Muscle layer of colon (tissue), 2 donors: ENCODE measurements around the gene MACO1.

Source experiments
- H3K27ac ChIP-seq: one replicate; pipeline ENCODE4 v1.7.0; 2013; ENCODE audit warnings: low read depth, mild to moderate bottlenecking, low read length, moderate library complexity
- H3K27me3 ChIP-seq, 2 donors: one replicate each; pipeline ENCODE4 v1.7.0; 2013; ENCODE audit warnings: low read length in 2 of 2, mild to moderate bottlenecking in 2 of 2; ENCODE audit not compliant: insufficient read depth in 2 of 2, control insufficient read depth in 1 of 2
- H3K36me3 ChIP-seq: one replicate; pipeline ENCODE4 v1.7.0; 2013; ENCODE audit warnings: mild to moderate bottlenecking, low read length; ENCODE audit not compliant: insufficient read depth
- H3K4me1 ChIP-seq: one replicate; pipeline ENCODE4 v1.7.0; 2013; ENCODE audit warnings: mild to moderate bottlenecking, low read length; ENCODE audit not compliant: insufficient read depth
- H3K4me3 ChIP-seq, 2 donors: one replicate each; pipeline ENCODE4 v1.7.0; 2013; ENCODE audit warnings: low read length in 2 of 2, low read depth in 1 of 2, mild to moderate bottlenecking in 1 of 2, moderate library complexity in 1 of 2
- H3K9ac ChIP-seq: one replicate; pipeline ENCODE4 v1.7.0; 2013; ENCODE audit warnings: low read length
- H3K9me3 ChIP-seq: one replicate; pipeline ENCODE4 v1.7.0; 2013; ENCODE audit warnings: mild to moderate bottlenecking, low read length
- donor health status: abdominal sarcoma.
- donor health status: Adenocarcinoma of cecum.

MACO1 gene

DNA sequence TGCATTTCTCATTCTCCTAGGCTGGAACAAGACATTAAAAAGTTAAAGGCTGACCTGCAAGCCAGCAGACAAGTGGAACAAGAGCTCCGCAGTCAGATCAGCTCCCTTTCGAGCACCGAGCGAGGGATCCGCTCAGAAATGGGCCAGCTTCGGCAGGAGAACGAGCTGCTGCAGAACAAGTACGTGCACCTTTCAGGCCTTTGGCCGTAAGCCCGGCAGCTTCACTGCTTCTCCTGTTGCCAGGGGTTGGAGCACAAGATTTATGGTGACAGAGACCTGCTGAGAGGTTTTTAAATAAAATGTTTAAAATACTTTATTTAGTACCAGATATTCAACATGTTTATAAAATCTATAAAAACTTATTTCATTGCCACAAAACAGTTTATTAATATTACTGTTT lies 53.4 kb downstream of the MACO1 start:
- no peaks in the 10 kb centered on the region for H3K9me3 ChIP-seq
- no peaks in the 10 kb centered on the region for H3K27me3 ChIP-seq
- H3K4me3 ChIP-seq, result no peak overlapping the region
- H3K4me1 ChIP-seq, result peaks cover 15% of the 10 kb centered on the region
- no peak overlapping the region for H3K27ac ChIP-seq
- H3K36me3 ChIP-seq, result peaks cover 27% of the 10 kb centered on the region
- H3K9ac ChIP-seq, result no peak overlapping the region

DNA sequence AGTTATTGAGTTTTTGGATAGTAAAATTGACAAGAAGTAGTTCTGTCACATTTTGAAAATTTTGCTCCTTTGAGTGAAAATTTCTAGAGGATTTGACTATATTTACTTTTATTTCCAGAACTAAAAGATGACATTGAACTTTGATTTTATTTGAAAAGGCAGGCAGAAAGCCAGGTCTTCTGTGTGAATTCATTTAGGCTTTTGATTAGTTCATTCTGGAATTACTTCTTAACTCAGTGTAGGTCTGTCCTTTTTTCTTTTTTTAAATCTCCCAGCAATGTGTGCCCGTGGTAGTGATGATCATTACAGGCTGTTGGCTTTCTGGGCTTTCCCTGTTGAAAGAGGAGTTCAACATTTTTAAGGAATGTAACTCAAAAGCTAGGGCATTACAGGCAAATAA lies 53.8 kb downstream of the MACO1 start:
- Histone ChIP-seq H3K36me3 (peaks cover 32% of the 10 kb centered on the region), H3K4me3 (no peak overlapping the region), H3K9me3 (no peaks in the 10 kb centered on the region), H3K27me3 (no peaks in the 10 kb centered on the region), H3K9ac (no peak overlapping the region), H3K27ac (no peak overlapping the region), H3K4me1 (peaks cover 15% of the 10 kb centered on the region)

DNA sequence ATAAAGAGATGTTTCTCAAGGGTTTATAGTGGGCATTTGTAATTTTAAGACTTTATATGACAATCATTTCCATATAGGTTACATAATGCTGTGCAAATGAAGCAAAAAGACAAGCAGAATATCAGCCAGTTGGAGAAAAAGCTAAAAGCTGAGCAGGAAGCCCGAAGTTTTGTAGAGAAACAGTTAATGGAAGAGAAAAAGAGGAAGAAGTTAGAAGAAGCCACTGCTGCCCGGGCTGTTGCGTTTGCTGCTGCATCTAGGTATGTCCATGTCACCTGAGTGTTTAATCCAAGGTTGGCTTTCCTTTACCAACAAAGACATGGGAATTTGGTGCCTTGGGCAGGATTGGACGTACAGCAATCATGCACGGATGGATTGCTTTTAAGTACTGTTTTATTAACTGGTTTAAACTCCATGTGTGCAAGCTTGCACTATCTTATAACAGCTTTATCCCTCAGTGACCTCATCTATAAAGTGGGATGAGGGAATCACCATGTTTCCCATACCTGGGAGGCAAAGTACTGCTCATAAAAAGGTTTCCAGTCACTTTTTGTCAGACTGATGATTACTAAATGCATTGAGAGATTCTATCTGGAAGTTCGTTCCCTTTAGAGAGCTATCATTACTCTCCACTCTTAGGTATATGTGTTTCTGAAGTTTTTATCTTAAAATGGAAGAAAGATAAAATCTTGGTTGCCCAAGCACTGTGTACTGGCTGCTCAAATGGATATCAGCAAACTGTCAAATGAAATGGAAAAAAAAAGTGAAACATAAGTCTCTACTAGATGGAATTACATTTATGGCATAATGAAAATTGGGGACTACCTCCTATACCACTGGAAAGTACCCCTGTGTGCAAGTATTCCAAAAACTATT lies 55.1 kb downstream of the MACO1 start:
- no peaks in the 10 kb centered on the region for H3K27me3 ChIP-seq
- peaks cover 15% of the 10 kb centered on the region for H3K4me1 ChIP-seq
- no peak overlapping the region for H3K27ac ChIP-seq
- peaks cover 41% of the 10 kb centered on the region for H3K36me3 ChIP-seq
- no peak overlapping the region for H3K4me3 ChIP-seq
- H3K9me3 ChIP-seq, result no peaks in the 10 kb centered on the region
- no peak overlapping the region for H3K9ac ChIP-seq

DNA sequence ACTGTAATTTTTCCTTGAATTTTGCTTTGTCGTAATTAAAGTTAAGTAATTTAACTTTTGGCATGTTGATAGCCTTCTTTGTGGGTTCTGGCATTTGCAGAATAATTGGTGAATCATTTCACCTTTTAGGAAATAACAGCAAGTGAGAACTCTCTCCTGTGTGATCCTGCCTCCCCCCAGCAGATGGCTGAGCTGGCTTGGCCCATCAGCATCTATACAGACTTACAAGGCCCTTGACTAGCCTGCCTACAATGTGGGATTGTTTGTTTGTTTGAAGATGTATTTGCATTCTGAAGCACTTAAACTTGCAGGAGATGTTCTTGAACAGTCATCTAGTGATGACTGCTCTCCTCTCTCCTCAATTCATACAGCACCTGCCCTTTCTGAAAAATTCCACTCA lies 55.9 kb downstream of the MACO1 start:
- Histone ChIP-seq H3K9me3 (no peaks in the 10 kb centered on the region), H3K4me1 (peaks cover 15% of the 10 kb centered on the region), H3K27me3 (no peaks in the 10 kb centered on the region), H3K27ac (no peak overlapping the region), H3K36me3 (peaks cover 48% of the 10 kb centered on the region), H3K4me3 (no peak overlapping the region), H3K9ac (no peak overlapping the region)

DNA sequence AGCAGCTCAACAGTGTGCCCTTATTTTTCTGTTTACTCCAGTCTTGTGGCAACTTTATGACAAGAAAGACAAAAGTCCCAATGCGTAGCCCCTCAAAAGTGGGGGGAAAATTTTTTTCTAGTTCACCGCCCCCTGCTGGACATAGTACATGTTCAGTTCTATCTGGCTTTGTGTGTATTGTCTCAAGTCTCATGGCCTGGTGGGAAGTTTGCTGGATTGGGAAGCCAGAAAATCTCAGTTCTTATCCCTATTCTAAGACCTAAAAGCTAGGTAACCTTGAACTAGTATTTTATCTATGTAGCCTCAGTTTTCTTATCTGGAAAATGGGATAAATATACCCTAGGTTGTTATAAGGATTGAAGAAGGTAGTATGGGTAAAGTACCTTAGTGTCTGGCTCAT lies 56.9 kb downstream of the MACO1 start:
- H3K27ac ChIP-seq, result no peak overlapping the region
- H3K4me3 ChIP-seq, result no peak overlapping the region
- peaks cover 58% of the 10 kb centered on the region for H3K36me3 ChIP-seq
- no peaks in the 10 kb centered on the region for H3K27me3 ChIP-seq
- H3K9ac ChIP-seq, result no peak overlapping the region
- no peaks in the 10 kb centered on the region for H3K9me3 ChIP-seq
- peaks cover 15% of the 10 kb centered on the region for H3K4me1 ChIP-seq

DNA sequence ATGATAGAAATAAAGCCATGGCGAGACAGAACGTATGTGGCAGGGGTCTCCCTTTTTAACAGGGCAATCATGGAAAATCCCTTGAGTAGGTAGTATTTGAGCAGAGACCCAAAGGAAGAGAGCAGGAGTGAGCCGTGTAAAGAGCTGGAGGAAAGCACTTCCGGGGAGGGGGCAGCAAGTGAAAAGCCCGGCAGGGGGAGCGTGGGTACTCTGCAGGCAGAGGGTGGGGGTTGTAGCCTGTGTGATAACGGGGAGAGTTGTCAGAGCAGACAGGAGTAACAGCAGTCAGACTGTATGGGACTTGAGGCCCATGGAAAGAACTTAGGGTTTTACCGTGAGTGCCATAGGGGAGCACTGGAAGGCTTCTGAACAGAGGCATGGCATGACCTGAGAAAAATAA lies 61.6 kb downstream of the MACO1 start:
- peaks cover 62% of the 10 kb centered on the region for H3K36me3 ChIP-seq
- no peaks in the 10 kb centered on the region for H3K4me1 ChIP-seq
- H3K27me3 ChIP-seq, result no peaks in the 10 kb centered on the region
- no peak overlapping the region for H3K27ac ChIP-seq
- no peak overlapping the region for H3K9ac ChIP-seq
- H3K4me3 ChIP-seq, result no peak overlapping the region
- no peaks in the 10 kb centered on the region for H3K9me3 ChIP-seq

DNA sequence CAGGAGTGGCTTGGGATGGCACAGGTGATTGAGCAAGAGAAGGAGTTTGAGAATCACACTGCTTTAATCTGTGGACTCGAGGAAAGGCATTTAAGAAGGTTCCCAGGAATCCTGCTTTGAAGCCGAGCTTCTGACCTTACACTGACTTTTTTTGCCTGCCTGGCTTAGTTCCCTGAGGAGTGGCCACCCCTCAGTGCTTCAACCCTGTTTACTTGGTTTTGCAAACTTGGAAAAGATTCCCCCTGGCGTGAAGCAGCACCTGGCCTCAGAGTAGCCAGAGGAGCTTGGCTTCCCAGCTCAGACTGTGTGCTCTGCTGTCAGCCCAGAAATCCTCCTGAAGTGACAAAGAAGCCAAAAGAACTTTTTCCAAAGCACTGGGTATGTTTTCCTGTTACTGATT lies 64.3 kb downstream of the MACO1 start:
- no peaks in the 10 kb centered on the region for H3K4me1 ChIP-seq
- peaks cover 62% of the 10 kb centered on the region for H3K36me3 ChIP-seq
- no peak overlapping the region for H3K27ac ChIP-seq
- no peaks in the 10 kb centered on the region for H3K9me3 ChIP-seq
- no peak overlapping the region for H3K4me3 ChIP-seq
- H3K9ac ChIP-seq, result no peak overlapping the region
- no peaks in the 10 kb centered on the region for H3K27me3 ChIP-seq

DNA sequence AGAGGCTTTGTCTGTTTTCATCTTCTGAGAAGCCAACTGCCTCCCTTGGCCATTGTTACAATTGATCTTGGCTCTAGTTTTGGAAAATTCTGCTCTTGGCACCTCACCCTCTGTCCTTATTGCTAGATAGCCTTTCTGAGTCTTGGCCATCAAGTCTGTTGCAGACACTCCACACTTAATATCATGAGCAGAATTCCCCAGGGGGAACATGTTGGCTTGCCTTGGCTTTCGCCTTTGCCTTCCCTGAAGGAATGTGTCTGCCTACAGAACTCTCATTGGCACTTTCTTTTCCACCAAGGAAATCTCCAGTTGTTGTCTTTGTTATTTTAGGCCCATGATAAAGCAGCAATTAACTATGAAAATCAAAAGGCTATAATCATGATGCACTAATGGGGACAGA lies 70.0 kb downstream of the MACO1 start:
- peaks cover 20% of the 10 kb centered on the region for H3K36me3 ChIP-seq

DNA sequence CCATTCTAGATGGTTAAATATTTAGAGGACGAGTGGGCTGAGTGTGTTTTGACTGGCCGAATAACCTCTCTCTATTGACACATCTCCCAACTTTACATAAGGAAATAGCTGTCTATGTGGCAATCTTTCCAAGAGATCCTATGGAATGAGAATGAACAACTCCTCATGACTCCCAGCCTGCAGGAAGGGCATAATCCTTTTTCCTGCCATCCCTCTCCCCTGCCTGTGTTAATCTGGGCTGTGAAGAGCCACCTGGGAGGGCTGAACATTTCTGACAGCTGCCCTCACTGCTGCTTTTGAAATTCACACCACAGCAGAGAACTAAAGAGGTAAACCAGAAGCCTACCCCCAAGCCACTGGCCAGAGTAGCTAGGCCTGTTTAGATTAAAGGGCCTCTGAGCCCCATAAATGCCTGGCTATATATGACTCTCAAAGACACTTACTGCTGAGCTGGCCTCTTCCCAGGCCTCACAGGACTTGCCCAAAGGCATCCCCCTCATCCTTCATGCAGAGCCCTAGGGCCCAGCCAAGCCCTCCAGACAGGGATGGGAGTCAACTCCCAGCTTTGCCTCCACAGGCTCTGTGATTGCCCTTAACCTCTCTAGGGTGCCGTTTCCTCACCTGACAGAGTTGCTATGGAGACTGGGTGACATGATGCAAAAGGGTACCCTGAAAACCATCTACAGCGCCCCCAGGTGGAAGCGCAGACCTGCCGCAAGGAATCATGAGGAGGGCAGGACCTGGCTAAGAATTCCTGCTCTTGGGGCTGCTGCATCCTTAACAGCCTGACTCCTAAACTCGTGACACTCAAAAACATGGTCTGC lies 70.8 kb downstream of the MACO1 start:
- peaks cover 16% of the 10 kb centered on the region for H3K36me3 ChIP-seq
- no peak overlapping the region for H3K9ac ChIP-seq
- peaks cover 17% of the 10 kb centered on the region for H3K4me1 ChIP-seq
- no peaks in the 10 kb centered on the region for H3K9me3 ChIP-seq
- H3K27ac ChIP-seq, result no peak overlapping the region
- no peaks in the 10 kb centered on the region for H3K27me3 ChIP-seq
- no peak overlapping the region for H3K4me3 ChIP-seq

More for the DNA sequence above, 70.0 kb downstream of the MACO1 start:
- H3K9ac ChIP-seq, result no peak overlapping the region
- no peaks in the 10 kb centered on the region for H3K27me3 ChIP-seq
- no peaks in the 10 kb centered on the region for H3K9me3 ChIP-seq
- H3K27ac ChIP-seq, result no peak overlapping the region
- no peak overlapping the region for H3K4me3 ChIP-seq
- peaks cover 17% of the 10 kb centered on the region for H3K4me1 ChIP-seq

DNA sequence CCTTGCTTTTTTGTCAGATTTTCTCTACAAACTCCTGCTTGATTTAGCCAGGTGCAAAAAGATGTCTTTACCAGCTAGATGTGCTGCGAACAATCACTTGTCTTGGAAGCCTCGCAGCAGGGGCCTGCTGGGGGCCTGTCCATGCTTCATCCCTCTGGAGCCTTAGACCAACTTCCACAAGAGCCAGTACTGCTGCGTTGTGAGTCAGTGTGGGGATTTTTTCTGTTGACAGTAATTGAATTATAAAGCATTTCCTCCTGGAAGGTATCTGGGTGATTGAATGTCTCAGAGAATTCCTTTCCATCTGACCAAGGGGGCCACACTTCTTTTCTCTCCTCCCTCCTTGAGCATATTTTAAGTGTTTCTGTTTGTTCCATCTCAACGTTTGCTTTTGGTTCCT lies 72.3 kb downstream of the MACO1 start:
- no peak overlapping the region for H3K27ac ChIP-seq
- peaks cover 12% of the 10 kb centered on the region for H3K36me3 ChIP-seq
- H3K9me3 ChIP-seq, result no peaks in the 10 kb centered on the region
- no peak overlapping the region for H3K9ac ChIP-seq
- peaks cover 17% of the 10 kb centered on the region for H3K4me1 ChIP-seq
- H3K4me3 ChIP-seq, result no peak overlapping the region
- no peaks in the 10 kb centered on the region for H3K27me3 ChIP-seq

DNA sequence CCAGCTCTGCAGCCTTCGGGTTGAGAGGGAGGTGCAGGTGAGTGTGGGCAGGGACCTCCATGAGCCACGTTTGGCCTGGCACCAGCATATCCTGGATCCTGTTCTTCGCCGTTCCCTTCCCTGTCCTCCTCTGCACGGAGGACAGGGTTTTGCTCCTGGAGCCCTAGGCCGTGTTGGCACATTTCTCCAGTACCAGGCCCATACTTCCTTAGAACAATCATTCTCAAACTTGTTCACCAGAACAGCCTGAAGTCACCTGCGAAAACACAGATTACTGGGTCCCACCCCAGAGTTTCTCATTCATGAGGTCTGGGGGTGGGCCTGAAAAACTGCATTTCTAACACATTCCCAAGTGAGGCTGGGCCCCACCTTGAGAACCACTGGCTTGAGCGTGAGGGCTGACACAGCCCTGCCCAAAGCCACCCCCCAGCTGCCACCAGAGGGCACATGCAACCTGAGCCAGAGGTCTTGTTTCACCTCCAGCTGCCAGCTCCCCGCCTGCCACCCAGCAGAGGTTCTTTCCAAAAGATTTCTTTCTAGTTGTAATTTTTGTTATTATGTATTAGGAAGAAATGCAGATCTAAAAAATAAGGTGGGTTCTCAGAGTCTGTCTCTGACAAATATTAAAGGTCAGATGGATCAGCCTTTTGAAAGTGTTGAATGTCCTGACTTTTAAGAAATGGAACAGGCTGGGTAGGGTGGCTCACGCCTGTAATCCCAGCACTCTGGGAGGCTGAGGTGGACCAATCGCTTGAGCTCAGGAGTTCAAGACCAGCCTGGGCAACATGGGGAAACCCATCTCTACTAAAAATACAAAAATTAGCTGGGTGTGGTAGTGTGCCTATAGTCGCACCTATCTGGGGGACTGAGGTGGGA lies 73.1 kb downstream of the MACO1 start:
- Histone ChIP-seq H3K9me3 (no peaks in the 10 kb centered on the region), H3K27ac (no peak overlapping the region), H3K9ac (no peak overlapping the region), H3K4me3 (no peak overlapping the region), H3K27me3 (no peaks in the 10 kb centered on the region), H3K36me3 (peaks cover 5% of the 10 kb centered on the region), H3K4me1 (peaks cover 17% of the 10 kb centered on the region)
